HG03139 (cell line): ENCODE measurements around the gene CARNS1.

Experiments
- ATAC-seq: cut with Tn5 transposase; IDR thresholded peaks from one replicate; pipeline ENCODE4 v1.9.1; 2021; ENCODE audit not compliant: unreplicated experiment

CARNS1 gene

GRCh38 chr11:67375320-67376055 lies 40.0 kb upstream of the CARNS1 start:
- no peak for ATAC-seq

- no peak for ATAC-seq
Measured at GRCh38 chr11:67376063-67376820, 39.2 kb upstream of the CARNS1 start.

- no peak for ATAC-seq
Measured at GRCh38 chr11:67376873-67377808, 38.3 kb upstream of the CARNS1 start.

GRCh38 chr11:67378544-67378943 lies 36.9 kb upstream of the CARNS1 start:
- no peak for ATAC-seq

- no peak for ATAC-seq
Measured at GRCh38 chr11:67379061-67380058, 36.1 kb upstream of the CARNS1 start.

GRCh38 chr11:67381244-67381972 lies 34.1 kb upstream of the CARNS1 start:
- no peak for ATAC-seq

GRCh38 chr11:67382276-67383136 lies 33.0 kb upstream of the CARNS1 start:
- ATAC-seq, result no peak

GRCh38 chr11:67384851-67385366 lies 30.6 kb upstream of the CARNS1 start:
- no peak for ATAC-seq

- no peak for ATAC-seq
Measured at GRCh38 chr11:67387069-67387468, 28.4 kb upstream of the CARNS1 start.

- no peak for ATAC-seq
Measured at GRCh38 chr11:67387518-67387917, 28.0 kb upstream of the CARNS1 start.

GRCh38 chr11:67389477-67389876 lies 26.0 kb upstream of the CARNS1 start:
- no peak for ATAC-seq

- ATAC-seq, result no peak
Measured at GRCh38 chr11:67390947-67391303, 24.6 kb upstream of the CARNS1 start.

- peak; percentile 60 for ATAC-seq
Measured at GRCh38 chr11:67391304-67392182, 23.9 kb upstream of the CARNS1 start, which contains the start of gene RAD9A. Gene RAD9A, plus strand, starts transcription at chr11:67391986. Its CDS starts 59 bp downstream, at chr11:67392045.

- ATAC-seq, result peak; percentile 5
Measured at GRCh38 chr11:67392183-67392715, 23.2 kb upstream of the CARNS1 start.

GRCh38 chr11:67393437-67393836 lies 22.0 kb upstream of the CARNS1 start:
- ATAC-seq, result no peak

- ATAC-seq, result no peak
Measured at GRCh38 chr11:67393990-67394389, 21.5 kb upstream of the CARNS1 start.
